RWPE1 (cell line): Measurements from ENCODE around the gene MAN2A2.

ENCODE experiments used
- CTCF ChIA-PET: fragments of 350-600 bp; sonication (Branson Sonifier 250); formaldehyde crosslinking; extraction: SDS; loops from one replicate; lab custom pipeline; 2021; lab: Yijun Ruan, JAX
- POLR2A ChIA-PET: fragments of 400-600 bp; formaldehyde crosslinking; extraction: SDS; loops from one replicate; lab custom pipeline; 2020; ENCODE audit warnings: antibody characterized with exemption; ENCODE audit not compliant: low non-redundant PET; lab: Yijun Ruan, JAX
- DNase-seq: peaks from one replicate; pipeline ENCODE4 v3.0.0; 2012; ENCODE audit warnings: low spot score
- H3K27ac ChIP-seq: fragments of 450-650 bp; 2 replicates; pipeline ENCODE4 v1.5.1; 2017
- CTCF ChIP-seq: fragments of 450-650 bp; conservative IDR thresholded peaks from 2 replicates; pipeline ENCODE4 v1.5.1; 2017; ENCODE audit warnings: low read depth, mild to moderate bottlenecking

Gene MAN2A2

DNA sequence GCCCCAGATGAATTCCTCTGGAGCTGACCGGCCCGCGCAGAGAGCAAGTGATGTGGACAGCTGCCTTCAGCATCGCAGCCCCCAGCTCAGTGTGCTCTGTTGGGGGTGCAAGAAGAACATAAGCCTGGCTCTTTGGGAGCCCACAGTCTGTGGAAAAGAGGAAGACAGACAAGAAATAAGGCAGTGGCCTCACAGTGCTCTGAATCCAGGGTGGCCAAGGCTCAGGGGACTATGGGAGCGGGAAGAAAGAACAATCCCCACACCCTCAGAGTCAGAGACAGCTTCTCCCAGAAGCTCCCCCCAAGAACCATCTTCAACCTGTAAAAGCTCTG, 29.5 kb downstream of the MAN2A2 start:
- peak overlapping the region; percentile 90 for H3K27ac ChIP-seq
- DNase-seq: no peak
- ChIA-PET CTCF (interaction anchor here (0.5 to 2.1 kb wide), 24 partner anchors 9 to 1014 kb away, joined by 3 to 12 read pairs (median 3); partner anchors contain the start of gene MAN2A2), POLR2A (interaction anchor here (0.6 to 0.7 kb wide), 2 partner anchors 22 to 846 kb away, joined by 3 read pairs; partner anchors contain the start of gene RCCD1)
- TF ChIP-seq CTCF: peak; percentile 75

DNA sequence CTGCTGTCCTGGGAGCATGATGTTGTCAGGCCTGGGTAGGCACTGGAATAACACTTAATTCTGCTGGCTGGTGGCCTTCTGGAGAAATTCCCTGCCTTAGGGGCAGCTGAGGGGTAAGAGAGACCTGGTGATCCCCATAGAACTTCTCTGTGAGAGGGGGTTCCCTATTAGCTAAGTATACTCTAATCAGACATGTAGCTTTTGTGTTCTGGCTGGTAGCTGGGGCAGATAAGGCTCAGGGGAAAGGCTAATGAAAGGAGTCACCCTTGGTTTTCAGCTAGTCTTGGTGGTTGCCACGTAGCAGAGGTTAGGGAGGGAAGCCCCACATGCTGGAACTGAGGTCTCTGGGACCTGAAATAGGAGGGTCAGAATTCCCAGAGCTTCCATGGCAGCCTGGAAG, 30.2 kb downstream of the MAN2A2 start:
- H3K27ac ChIP-seq: peak overlapping the region; percentile 90
- DNase-seq: no peak
- no peak for TF ChIP-seq CTCF
- ChIA-PET POLR2A (no interaction called here), CTCF (interaction anchor here (0.6 to 2.1 kb wide), 8 partner anchors 24 to 1014 kb away, joined by 3 to 12 read pairs (median 4); partner anchors contain the start of genes BLM and MAN2A2)

DNA sequence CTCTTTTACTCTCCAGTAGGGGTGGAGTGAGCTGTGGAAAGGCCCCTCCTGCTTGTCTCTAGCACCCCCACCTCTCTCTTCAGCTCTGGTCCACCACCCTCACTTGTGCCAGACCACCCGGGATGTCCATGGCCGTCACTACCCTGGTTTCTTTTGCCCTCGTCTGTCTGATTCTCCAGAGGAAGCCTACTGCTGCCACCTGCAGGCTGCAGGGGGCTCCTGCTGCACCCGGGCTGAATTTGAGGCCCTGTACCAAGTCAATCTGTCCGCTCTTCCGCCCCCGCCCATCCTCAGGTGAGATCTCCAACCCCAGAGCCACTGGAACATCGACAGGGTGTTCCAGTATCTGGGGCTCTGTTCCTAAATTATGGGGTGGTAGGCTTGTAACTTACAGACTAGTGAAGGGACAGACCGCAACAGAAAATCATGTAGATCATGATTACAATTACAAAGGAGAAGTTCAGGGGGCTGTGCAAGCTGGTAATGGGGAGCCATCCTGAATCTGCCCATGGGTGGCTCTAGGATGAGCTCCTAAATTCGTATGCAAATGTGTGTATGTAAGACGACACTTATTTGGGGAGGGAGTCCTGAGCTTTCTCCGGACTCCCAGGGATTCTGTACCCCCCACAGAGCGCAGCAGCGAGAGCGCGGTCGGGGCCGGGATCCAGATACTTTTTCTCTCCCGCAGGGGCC, 31.3 kb downstream of the MAN2A2 start:
- TF ChIP-seq CTCF: peak; percentile 98
- ChIA-PET POLR2A (interaction anchor here (0.5 to 1.0 kb wide), 4 partner anchors 15 to 1968 kb away, joined by 3 read pairs; no protein-coding TSS in a partner anchor), CTCF (interaction anchor here (0.6 to 1.4 kb wide), 10 partner anchors 11 to 1532 kb away, joined by 3 to 7 read pairs (median 3); partner anchors contain the start of gene BLM)
- H3K27ac ChIP-seq: peak overlapping the region; percentile 77
- peak; percentile 95 for DNase-seq

DNA sequence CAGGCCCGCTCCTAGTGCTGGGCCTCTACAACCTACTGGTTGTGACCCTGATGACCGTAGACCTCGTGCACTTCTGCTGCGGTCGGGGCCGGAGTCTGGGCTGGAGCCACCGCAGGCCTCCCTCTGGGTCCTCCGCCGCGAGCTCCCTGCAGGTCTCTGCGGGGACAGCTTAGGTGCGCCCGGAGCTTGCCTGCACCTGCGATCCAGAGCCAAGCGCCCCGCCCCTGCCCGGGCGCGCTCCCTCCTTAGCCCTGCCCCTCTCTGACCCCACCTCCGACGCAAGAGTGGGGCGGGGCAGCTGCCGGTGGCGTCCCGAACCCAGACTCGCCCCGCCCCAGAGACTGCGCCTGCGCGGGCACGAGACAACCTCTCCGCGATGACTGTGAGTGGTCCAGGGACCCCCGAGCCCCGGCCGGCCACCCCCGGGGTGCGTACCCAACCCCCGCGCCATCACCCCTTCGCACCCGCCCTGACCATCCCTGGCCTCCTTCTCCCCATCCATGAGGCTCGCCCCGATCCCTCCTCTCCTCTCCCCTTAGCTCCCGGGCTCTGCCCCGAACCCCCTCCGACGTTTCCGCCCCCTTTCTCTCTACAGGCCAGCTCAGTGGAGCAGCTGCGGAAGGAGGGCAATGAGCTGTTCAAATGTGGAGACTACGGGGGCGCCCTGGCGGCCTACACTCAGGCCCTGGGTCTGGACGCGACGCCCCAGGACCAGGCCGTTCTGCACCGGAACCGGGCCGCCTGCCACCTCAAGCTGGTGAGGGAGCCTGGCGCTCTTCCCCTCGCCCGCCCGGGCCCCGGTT, 32.0 kb downstream of the MAN2A2 start, which contains the start of gene UNC45A:
UNC45A (plus strand) TSS at position 337 of the 803 bp plus-strand sequence; CDS start at position 377, 40 bp downstream.
- peak within 1 kb of the TSS; percentile 77 for H3K27ac ChIP-seq
- ChIA-PET CTCF (interaction anchor here (0.6 to 1.4 kb wide), 11 partner anchors 12 to 927 kb away, joined by 3 to 7 read pairs (median 3); no protein-coding TSS in a partner anchor), POLR2A (interaction anchor here (0.5 to 1.0 kb wide), 3 partner anchors 14 to 1967 kb away, joined by 3 read pairs; no protein-coding TSS in a partner anchor)
- DNase-seq: peak; percentile 97
- no peak for TF ChIP-seq CTCF

DNA sequence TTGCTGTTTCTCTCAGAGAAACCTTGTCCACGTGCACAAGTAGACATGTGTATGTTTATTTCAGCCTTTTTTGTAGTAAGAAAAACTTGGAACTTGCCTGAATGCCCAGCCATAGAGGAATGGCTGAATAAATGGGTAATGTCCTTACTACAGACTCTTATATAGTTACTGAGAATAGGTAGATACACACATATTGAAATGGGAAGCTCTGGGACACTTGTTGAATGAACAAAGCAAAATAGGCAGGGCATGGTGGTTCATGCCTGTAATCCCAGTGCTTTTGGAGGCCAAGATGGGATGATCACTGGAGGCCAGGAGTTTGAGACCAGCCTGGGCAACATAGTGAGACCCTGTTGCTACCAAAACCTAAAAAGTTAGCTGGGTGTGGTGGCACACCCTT, 33.7 kb downstream of the MAN2A2 start:
- no peak overlapping the region for H3K27ac ChIP-seq
- ChIA-PET CTCF (no interaction called here), POLR2A (no interaction called here)
- no peak for DNase-seq
- no peak for TF ChIP-seq CTCF

DNA sequence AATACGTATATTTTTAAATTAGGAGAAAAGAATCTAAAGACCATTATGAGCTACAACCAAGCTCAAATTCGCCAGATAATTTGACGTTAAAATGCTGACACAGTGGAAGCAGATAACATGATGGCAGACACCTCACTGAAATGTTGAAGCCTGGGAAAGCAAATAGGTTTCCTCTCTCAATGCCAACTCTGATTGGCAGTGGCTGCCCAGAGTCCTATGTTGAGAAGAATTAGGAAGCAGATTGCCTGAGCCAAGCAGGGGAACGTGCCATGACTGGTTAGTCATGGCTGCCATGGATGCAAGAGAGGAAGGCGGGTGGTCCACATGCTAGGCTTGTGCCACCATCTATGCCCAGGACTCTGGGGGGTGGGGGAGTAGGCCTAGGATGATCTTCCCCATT, 35.2 kb downstream of the MAN2A2 start:
- H3K27ac ChIP-seq: no peak overlapping the region
- ChIA-PET CTCF (interaction anchor here (0.6 kb wide), 1 partner anchor 98 kb away, joined by 5 read pairs; no protein-coding TSS in a partner anchor), POLR2A (no interaction called here)
- no peak for DNase-seq
- TF ChIP-seq CTCF: no peak
